ENCODE results near the gene TFE3. TPM values are rescaled to one million over a fixed set of nuclear protein-coding genes. Genes with fewer than 3 reads are reported as not detected.
A peak's percentile ranks its signal among the peaks of the same experiment; 100 is the strongest.
"Not testable (repeated sequence)": the region's sequence is repeated elsewhere in the genome, so short reads cannot be mapped to it uniquely, and the experiment has no call there.

Gene TFE3
- total RNA-seq, 2 donors from 2014 or later = 34.8 to 41.8 TPM

GRCh38 chrX:48989483-48989882 lies 53.7 kb downstream of the TFE3 start:
- no peak overlapping the region for H3K27ac Mint-ChIP-seq
- H3K9me3 Mint-ChIP-seq = no peaks in the 10 kb centered on the region
- peaks cover 5 to 11% of the 10 kb centered on the region in 2 donors for H3K36me3 Mint-ChIP-seq
- ATAC-seq = no peak
- no peak for DNase-seq (ENCODE audit: low spot score in 2 of 2)

- Mint-ChIP-seq H3K9me3 (no peaks in the 10 kb centered on the region), H3K36me3 (peaks cover 14 to 16% of the 10 kb centered on the region in 2 donors), H3K27ac (peak overlapping the region in 1 of 2 donors; percentile 71)
- ATAC-seq = no peak
- no peak for DNase-seq (ENCODE audit: low spot score in 2 of 2)
Observed at GRCh38 chrX:48983896-48984295, 59.3 kb downstream of the TFE3 start.

GRCh38 chrX:48983081-48983480 lies 60.1 kb downstream of the TFE3 start:
- no peak for ATAC-seq
- Mint-ChIP-seq H3K36me3 (peaks cover 8 to 15% of the 10 kb centered on the region in 2 donors), H3K27ac (peak overlapping the region in 1 of 2 donors; percentile 71), H3K9me3 (no peaks in the 10 kb centered on the region)
- DNase-seq (ENCODE audit: low spot score in 2 of 2) = no peak

- no peak overlapping the region for H3K27ac Mint-ChIP-seq
- H3K9me3 Mint-ChIP-seq = no peaks in the 10 kb centered on the region
- H3K36me3 Mint-ChIP-seq = peaks cover 8 to 18% of the 10 kb centered on the region in 2 donors
- no peak for DNase-seq (ENCODE audit: low spot score in 2 of 2)
- no peak for ATAC-seq
Observed at GRCh38 chrX:48981178-48981577, 62.0 kb downstream of the TFE3 start.

GRCh38 chrX:48980341-48980740 lies 62.8 kb downstream of the TFE3 start:
- not testable (repeated sequence) for H3K9me3 Mint-ChIP-seq; ATAC-seq; DNase-seq (ENCODE audit: low spot score in 2 of 2); H3K27ac Mint-ChIP-seq
- peaks cover 8 to 18% of the 10 kb centered on the region in 2 donors for H3K36me3 Mint-ChIP-seq

Other genes with a start within 250 kb of the TFE3 start
- 100 to 1,000 TPM in 1 of 2 donors, 10 to 100 TPM in 1; 77.0 to 189 TPM for gene HDAC6, start 241.3 kb downstream of the TFE3 start, total RNA-seq
- under 1 TPM; 0.23 to 0.31 TPM for gene ERAS, start 216.8 kb downstream of the TFE3 start, total RNA-seq
- 1 to 10 TPM; 1.0 to 2.7 TPM for gene PCSK1N, start 207.7 kb downstream of the TFE3 start, total RNA-seq
- 10 to 100 TPM; 61.4 to 86.4 TPM for gene TIMM17B, start 145.6 kb downstream of the TFE3 start, total RNA-seq
- gene PQBP1, start 145.4 kb downstream of the TFE3 start, total RNA-seq = 10 to 100 TPM; 77.2 to 79.3 TPM
- 10 to 100 TPM; 18.3 to 22.2 TPM for gene SLC35A2, start 131.7 kb downstream of the TFE3 start, total RNA-seq
- gene PIM2, start 124.3 kb downstream of the TFE3 start, total RNA-seq = 100 to 1,000 TPM; 264 to 357 TPM
- 10 to 100 TPM; 76.8 to 82.4 TPM for gene OTUD5, start 85.8 kb downstream of the TFE3 start, total RNA-seq
- 10 to 100 TPM in 1 of 2 donors, 1 to 10 TPM in 1; 4.9 to 15.5 TPM for gene KCND1, start 71.5 kb downstream of the TFE3 start, total RNA-seq
- gene GRIPAP1, start 41.1 kb downstream of the TFE3 start, total RNA-seq = 100 to 1,000 TPM in 1 of 2 donors, 10 to 100 TPM in 1; 92.3 to 140 TPM
- 1 to 10 TPM; 4.5 to 5.7 TPM for gene CCDC120, start 15.6 kb upstream of the TFE3 start, total RNA-seq
- gene PRAF2, start 30.6 kb upstream of the TFE3 start, total RNA-seq = 10 to 100 TPM; 10.9 to 40.9 TPM
- 10 to 100 TPM; 24.6 to 57.5 TPM for gene WDR45, start 36.5 kb upstream of the TFE3 start, total RNA-seq
- gene GPKOW, start 80.4 kb upstream of the TFE3 start, total RNA-seq = 10 to 100 TPM; 15.6 to 24.5 TPM
- gene MAGIX, start 119.4 kb upstream of the TFE3 start, total RNA-seq = 1 to 10 TPM; 1.2 to 3.6 TPM
- 100 to 1,000 TPM; 142 to 169 TPM for gene PLP2, start 128.5 kb upstream of the TFE3 start, total RNA-seq
- gene PRICKLE3, start 143.0 kb upstream of the TFE3 start, total RNA-seq = 10 to 100 TPM; 22.8 to 27.3 TPM
- 10 to 100 TPM; 11.2 to 69.3 TPM for gene SYP, start 156.8 kb upstream of the TFE3 start, total RNA-seq
- gene CACNA1F, start 190.0 kb upstream of the TFE3 start, total RNA-seq = 1 to 10 TPM; 1.7 to 2.6 TPM
- 10 to 100 TPM; 18.3 to 26.4 TPM for gene CCDC22, start 192.1 kb upstream of the TFE3 start, total RNA-seq
- 10 to 100 TPM in 1 of 2 donors, 1 to 10 TPM in 1; 5.4 to 24.3 TPM for gene FOXP3, start 221.4 kb upstream of the TFE3 start, total RNA-seq
- 1 to 10 TPM; 4.2 to 5.3 TPM for gene PPP1R3F, start 226.4 kb upstream of the TFE3 start, total RNA-seq